CD4-positive, alpha-beta memory T cell (primary cell): ENCODE results near the gene PAX2. TPM values are rescaled to one million over a fixed set of nuclear protein-coding genes. Genes with fewer than 3 reads are reported as not detected.

Experiments used
- CTCF ChIA-PET: fragments of 350-600 bp; sonication (Branson Sonifier 250); formaldehyde crosslinking; loops from one replicate; lab custom pipeline; 2021; ENCODE audit warnings: inconsistent platforms; ENCODE audit not compliant: partially characterized antibody; lab: Charles Lee
- POLR2A ChIA-PET: fragments of 350-600 bp; sonication (Branson Sonifier 250); formaldehyde crosslinking; loops from one replicate; lab custom pipeline; 2021; ENCODE audit not compliant: partially characterized antibody; lab: Charles Lee
- DNase-seq, 5 donors: peaks; one replicate each; pipeline versions ENCODE4 v3.0.0 to v3.0.0-alpha.2; 2020 to 2022; ENCODE audit warnings: mixed read lengths in 1 of 5
- H3K27ac ChIP-seq: one replicate; pipeline ENCODE4 v1.7.0; 2013; ENCODE audit warnings: low read depth, low read length
- H3K27me3 ChIP-seq: 2 replicates; pipeline ENCODE4 v1.7.0; 2013; ENCODE audit warnings: mild to moderate bottlenecking, low read length, moderate library complexity; ENCODE audit not compliant: insufficient read depth
- H3K36me3 ChIP-seq: 2 replicates; pipeline ENCODE4 v1.7.0; 2013; ENCODE audit warnings: mild to moderate bottlenecking, low read length, moderate library complexity; ENCODE audit not compliant: insufficient read depth
- H3K4me1 ChIP-seq: 2 replicates; pipeline ENCODE4 v1.7.0; 2013; ENCODE audit warnings: mild to moderate bottlenecking, low read length, moderate library complexity; ENCODE audit not compliant: insufficient read depth
- H3K4me3 ChIP-seq, 2 donors: one replicate each; pipeline ENCODE4 v1.7.0; 2013; ENCODE audit warnings: low read length in 2 of 2, mild to moderate bottlenecking in 1 of 2
- H3K9me3 ChIP-seq, 2 donors: one replicate each; pipeline ENCODE4 v1.7.0; 2013; ENCODE audit warnings: low read length in 2 of 2, control low read depth in 1 of 2; ENCODE audit not compliant: control insufficient read depth in 1 of 2
- H3K27ac Mint-ChIP-seq, 7 donors: one replicate each; pipeline ENCODE4 v1.8.0; 2020 to 2021; ENCODE audit warnings: mixed read lengths in 7 of 7, mild to moderate bottlenecking in 6 of 7, inconsistent platforms in 3 of 7, moderate library complexity in 3 of 7
- H3K27me3 Mint-ChIP-seq, 2 donors: one replicate each; pipeline ENCODE4 v1.8.0; 2020 to 2021; ENCODE audit warnings: mixed read lengths in 2 of 2
- H3K36me3 Mint-ChIP-seq, 2 donors: one replicate each; pipeline ENCODE4 v1.8.0; 2020 to 2021; ENCODE audit warnings: mixed read lengths in 2 of 2, inconsistent platforms in 1 of 2, mild to moderate bottlenecking in 1 of 2
- H3K4me1 Mint-ChIP-seq, 4 donors: one replicate each; pipeline ENCODE4 v1.8.0; 2020 to 2021; ENCODE audit warnings: mixed read lengths in 4 of 4, mild to moderate bottlenecking in 1 of 4
- H3K4me3 Mint-ChIP-seq, 8 donors: one replicate each; pipeline ENCODE4 v1.8.0; 2020 to 2021; ENCODE audit warnings: mixed read lengths in 8 of 8, mild to moderate bottlenecking in 7 of 8, moderate library complexity in 6 of 8, inconsistent platforms in 3 of 8
- H3K9me3 Mint-ChIP-seq, 8 donors: one replicate each; pipeline ENCODE4 v1.8.0; 2020 to 2021; ENCODE audit warnings: mixed read lengths in 8 of 8, mild to moderate bottlenecking in 5 of 8, inconsistent platforms in 3 of 8, moderate library complexity in 1 of 8
- intact Hi-C: fragments of 100-400 bp; cut with micrococcal nuclease; formaldehyde crosslinking; loops from one replicate; pipeline ENCODE4 v1.15.1; 2023
- polyA plus RNA-seq, 2 donors: library from polyadenylated mRNA; unstranded; fragments of 300-500 nt; fragmentation: Illumina TruSeq; gene quantifications; one replicate each; pipeline ENCODE4 v1.2.3, GENCODE V29; 2021
- total RNA-seq, 2 experiments: library from RNA; stranded (reverse); gene quantifications; one replicate each; pipeline ENCODE4 v1.2.3, GENCODE V29; 2021

PAX2 gene
- total and polyA plus RNA-seq, 4 experiments from 2014 or later: not detected

DNA sequence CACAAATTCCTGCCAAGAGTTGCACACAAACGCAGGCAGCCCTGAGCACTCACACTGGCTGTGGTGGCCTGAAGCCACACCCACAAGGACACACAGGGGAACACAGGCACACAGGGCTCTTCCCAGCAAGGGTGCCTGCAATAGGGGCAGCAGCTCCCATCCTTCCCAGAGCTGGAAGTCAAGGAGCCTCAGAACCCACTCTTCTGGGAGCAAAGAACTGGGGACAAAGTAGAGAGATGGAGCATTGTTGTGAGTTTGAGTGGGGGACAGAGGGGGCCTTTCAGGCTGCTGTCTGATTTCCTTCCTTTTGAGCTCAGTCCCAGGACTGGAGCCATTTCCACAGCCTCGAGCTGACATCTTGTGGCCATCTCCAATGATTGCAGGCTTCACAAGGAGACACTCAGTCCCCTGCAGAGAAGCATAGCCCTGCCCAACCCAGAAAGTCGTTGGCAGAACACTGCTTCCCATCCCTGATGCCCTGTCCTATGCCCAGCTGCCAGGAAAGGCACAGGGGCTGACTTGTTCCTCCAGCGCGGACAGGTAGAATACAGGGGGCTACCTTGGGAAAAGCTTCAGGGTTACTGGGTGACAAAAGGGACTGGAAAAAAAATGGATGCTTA lies 133.0 kb downstream of the PAX2 start:
- H3K36me3 Mint-ChIP-seq: no peaks in the 10 kb centered on the region
- intact Hi-C loops: loop anchor here (2.0 kb wide), 1 partner anchor 208 kb away; no protein-coding TSS in a partner anchor
- Histone ChIP-seq H3K27me3 (no peaks in the 10 kb centered on the region), H3K4me1 (no peaks in the 10 kb centered on the region), H3K9me3 (no peaks in the 10 kb centered on the region), H3K36me3 (no peaks in the 10 kb centered on the region), H3K27ac (no peak overlapping the region), H3K4me3 (no peak overlapping the region)
- H3K4me3 Mint-ChIP-seq: no peak overlapping the region
- no peak overlapping the region for H3K27ac Mint-ChIP-seq
- DNase-seq: peak in 3 of 5 donors; percentile 13 to 17 (median 14)
- ChIA-PET CTCF (interaction anchor here (1.1 to 1.7 kb wide), 3 partner anchors 11 to 317 kb away, joined by 4 to 7 read pairs (median 4); no protein-coding TSS in a partner anchor), POLR2A (no interaction called here)
- peaks cover 11 to 23% of the 10 kb centered on the region in 2 donors for H3K27me3 Mint-ChIP-seq
- H3K9me3 Mint-ChIP-seq: no peaks in the 10 kb centered on the region
- no peaks in the 10 kb centered on the region for H3K4me1 Mint-ChIP-seq

Other genes with a start within 250 kb of the PAX2 start
- gene SEC31B, start 225.7 kb upstream of the PAX2 start, total RNA-seq: 10 to 100 TPM; 64.0 to 70.9 TPM
- 1 to 10 TPM in 1 of 2 donors, under 1 TPM in 1; 0.76 to 2.4 TPM for gene SEC31B, start 225.7 kb upstream of the PAX2 start, polyA plus RNA-seq
- 100 to 1,000 TPM; 141 to 162 TPM for gene NDUFB8, start 215.7 kb upstream of the PAX2 start, total RNA-seq
- gene NDUFB8, start 215.7 kb upstream of the PAX2 start, polyA plus RNA-seq: 100 to 1,000 TPM; 473 to 613 TPM
- 10 to 100 TPM; 69.6 to 69.8 TPM for gene HIF1AN, start 209.6 kb upstream of the PAX2 start, total RNA-seq
- gene HIF1AN, start 209.6 kb upstream of the PAX2 start, polyA plus RNA-seq: 10 to 100 TPM; 26.8 to 36.8 TPM
- 10 to 100 TPM; 46.3 to 49.3 TPM for gene SLF2, start 167.4 kb downstream of the PAX2 start, total RNA-seq
- 10 to 100 TPM in 1 of 2 donors, 1 to 10 TPM in 1; 5.9 to 18.3 TPM for gene SLF2, start 167.4 kb downstream of the PAX2 start, polyA plus RNA-seq
- gene SEMA4G, start 223.9 kb downstream of the PAX2 start, total RNA-seq: 1 to 10 TPM; 1.1 to 1.4 TPM
- gene SEMA4G, start 223.9 kb downstream of the PAX2 start, polyA plus RNA-seq: under 1 TPM in 1 of 2 donors, not detected in 1; 0.26 TPM
- gene MRPL43, start 241.9 kb downstream of the PAX2 start, total RNA-seq: 10 to 100 TPM; 65.8 to 71.6 TPM
- 100 to 1,000 TPM; 110 to 114 TPM for gene MRPL43, start 241.9 kb downstream of the PAX2 start, polyA plus RNA-seq
- 10 to 100 TPM; 11.5 to 14.3 TPM for gene TWNK, start 242.0 kb downstream of the PAX2 start, total RNA-seq
- gene TWNK, start 242.0 kb downstream of the PAX2 start, polyA plus RNA-seq: 10 to 100 TPM in 1 of 2 donors, 1 to 10 TPM in 1; 5.0 to 10.3 TPM